Stomach (tissue), 4 donors: ENCODE measurements around the gene PPP4R3A.

Source experiments
- CTCF ChIP-seq, 7 experiments: fragments of 450-650 bp in 4 of 7; fragments of 200-600 bp in 3 of 7; sonication (generic) in 3 of 7; IDR thresholded peaks; one replicate each; pipeline ENCODE4 v1.5.1; 2016 to 2019; ENCODE audit warnings: antibody characterized with exemption in 7 of 7, control low read depth in 2 of 7, mild to moderate bottlenecking in 1 of 7
- EP300 ChIP-seq: sonication (generic); formaldehyde crosslinking; IDR thresholded peaks from one replicate; pipeline ENCODE4 v1.6.1; 2017; ENCODE audit warnings: antibody characterized with exemption
- POLR2A ChIP-seq, 4 donors: fragments of 450-650 bp; IDR thresholded peaks; one replicate each; pipeline ENCODE4 v1.6.1; 2016; ENCODE audit warnings: antibody characterized with exemption in 4 of 4, control low read depth in 2 of 4, mild to moderate bottlenecking in 1 of 4, moderate library complexity in 1 of 4
- POLR2AphosphoS5 ChIP-seq, 3 donors: sonication (generic); formaldehyde crosslinking; IDR thresholded peaks; one replicate each; pipeline ENCODE4 v1.6.1; 2016; ENCODE audit warnings: antibody characterized with exemption in 3 of 3

- TF ChIP-seq CTCF (IDR thresholded peaks at IDR 0.05) = no peak
- TF ChIP-seq POLR2AphosphoS5 (IDR thresholded peaks at IDR 0.05) = peak in 1 of 3 donors; percentile 2
- TF ChIP-seq POLR2A (IDR thresholded peaks at IDR 0.05) = no peak
- TF ChIP-seq EP300 = no peak
These were observed 92.8 kb downstream of the PPP4R3A start, which contains the start of gene CCDC88C for GRCh38 chr14:91417120-91417982.
